K562 (cell line): Measurements from ENCODE around the gene LMAN2. TPM values are rescaled to one million over a fixed set of nuclear protein-coding genes. Genes with fewer than 3 reads are reported as not detected.

Experiments used
- polyA plus RNA-seq, 8 experiments: library from polyadenylated mRNA; depleted of rRNA in 4 of 8; stranded (reverse) in 5 of 8; unstranded in 3 of 8; fragments of >200 nt; fragmentation: Nextera tagmentation in 2 of 8; fragmentation: Illumina TruSeq in 1 of 8; extraction: Ambion mirVana in 2 of 8; extraction: Trizol in 1 of 8; gene quantifications; 2 replicates each; pipeline versions ENCODE4 v1.2.1 to v1.2.3, GENCODE V29; 2011 to 2014; ENCODE audit warnings: inconsistent platforms in 1 of 8, missing spikeins in 1 of 8
- total RNA-seq, 7 experiments: library from RNA; depleted of rRNA in 6 of 7; stranded (reverse); fragments of >200 nt in 6 of 7; fragmentation: Illumina TruSeq in 2 of 7; extraction: Trizol in 2 of 7; gene quantifications; 2 replicates each; pipeline versions ENCODE4 v1.2.1 to v1.2.3, GENCODE V29; 2011 to 2021; ENCODE audit warnings: low replicate concordance in 1 of 7
- TF ChIP-seq, protein P1 (sequence below): fragments of 450-650 bp; IDR thresholded peaks from 2 replicates; pipeline ENCODE4 v1.6.1; 2016; ENCODE audit warnings: mild to moderate bottlenecking, moderate library complexity
- TF ChIP-seq, protein P2 (sequence below), 2 experiments: fragments of 200-800 bp in 1 of 2; sonication (Bioruptor generic) in 1 of 2; sonication (generic) in 1 of 2; formaldehyde crosslinking in 1 of 2; IDR thresholded peaks in 1 of 2; conservative IDR thresholded peaks in 1 of 2; 2 replicates each; pipeline versions ENCODE4 v1.5.0 to v1.6.1; 2016 to 2020; ENCODE audit warnings: missing compliant biosample characterization in 1 of 2, missing genetic modification characterization in 1 of 2, missing genetic modification reagents in 1 of 2
- TF ChIP-seq, protein P3 (sequence below): fragments of 250-450 bp; sonication (Bioruptor Pico); IDR thresholded peaks from 2 replicates; pipeline ENCODE4 v1.4.0; 2020; ENCODE audit warnings: mild to moderate bottlenecking, moderate library complexity, borderline replicate concordance

Gene LMAN2
- total and polyA plus RNA-seq, 9 of the 15 experiments (the other 6 are each of a cell fraction or from before 2014, with no cell fraction given) = 2.7 to 254 (median 136) TPM

DNA sequence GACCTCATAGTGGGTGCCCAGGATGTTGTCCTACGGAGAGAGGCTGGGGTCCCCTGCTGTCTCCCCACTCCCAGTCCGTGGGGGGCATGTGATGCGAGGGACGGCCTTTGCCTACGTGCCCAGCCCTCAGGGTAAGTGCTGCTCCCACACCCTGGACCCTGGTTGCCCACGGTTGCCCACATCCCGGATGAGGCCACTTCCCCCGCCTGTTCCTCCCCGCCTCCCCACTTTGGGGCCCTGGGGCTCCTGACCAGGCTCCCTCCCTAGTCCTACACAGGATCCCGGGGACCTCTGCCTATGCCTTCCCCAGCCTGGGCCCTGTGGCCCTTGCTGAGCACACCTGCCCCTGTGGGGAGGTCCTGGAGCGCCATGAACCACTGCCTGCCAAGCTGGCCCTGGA lies 34.3 kb upstream of the LMAN2 start (continued):
- TF ChIP-seq, protein P1, sequence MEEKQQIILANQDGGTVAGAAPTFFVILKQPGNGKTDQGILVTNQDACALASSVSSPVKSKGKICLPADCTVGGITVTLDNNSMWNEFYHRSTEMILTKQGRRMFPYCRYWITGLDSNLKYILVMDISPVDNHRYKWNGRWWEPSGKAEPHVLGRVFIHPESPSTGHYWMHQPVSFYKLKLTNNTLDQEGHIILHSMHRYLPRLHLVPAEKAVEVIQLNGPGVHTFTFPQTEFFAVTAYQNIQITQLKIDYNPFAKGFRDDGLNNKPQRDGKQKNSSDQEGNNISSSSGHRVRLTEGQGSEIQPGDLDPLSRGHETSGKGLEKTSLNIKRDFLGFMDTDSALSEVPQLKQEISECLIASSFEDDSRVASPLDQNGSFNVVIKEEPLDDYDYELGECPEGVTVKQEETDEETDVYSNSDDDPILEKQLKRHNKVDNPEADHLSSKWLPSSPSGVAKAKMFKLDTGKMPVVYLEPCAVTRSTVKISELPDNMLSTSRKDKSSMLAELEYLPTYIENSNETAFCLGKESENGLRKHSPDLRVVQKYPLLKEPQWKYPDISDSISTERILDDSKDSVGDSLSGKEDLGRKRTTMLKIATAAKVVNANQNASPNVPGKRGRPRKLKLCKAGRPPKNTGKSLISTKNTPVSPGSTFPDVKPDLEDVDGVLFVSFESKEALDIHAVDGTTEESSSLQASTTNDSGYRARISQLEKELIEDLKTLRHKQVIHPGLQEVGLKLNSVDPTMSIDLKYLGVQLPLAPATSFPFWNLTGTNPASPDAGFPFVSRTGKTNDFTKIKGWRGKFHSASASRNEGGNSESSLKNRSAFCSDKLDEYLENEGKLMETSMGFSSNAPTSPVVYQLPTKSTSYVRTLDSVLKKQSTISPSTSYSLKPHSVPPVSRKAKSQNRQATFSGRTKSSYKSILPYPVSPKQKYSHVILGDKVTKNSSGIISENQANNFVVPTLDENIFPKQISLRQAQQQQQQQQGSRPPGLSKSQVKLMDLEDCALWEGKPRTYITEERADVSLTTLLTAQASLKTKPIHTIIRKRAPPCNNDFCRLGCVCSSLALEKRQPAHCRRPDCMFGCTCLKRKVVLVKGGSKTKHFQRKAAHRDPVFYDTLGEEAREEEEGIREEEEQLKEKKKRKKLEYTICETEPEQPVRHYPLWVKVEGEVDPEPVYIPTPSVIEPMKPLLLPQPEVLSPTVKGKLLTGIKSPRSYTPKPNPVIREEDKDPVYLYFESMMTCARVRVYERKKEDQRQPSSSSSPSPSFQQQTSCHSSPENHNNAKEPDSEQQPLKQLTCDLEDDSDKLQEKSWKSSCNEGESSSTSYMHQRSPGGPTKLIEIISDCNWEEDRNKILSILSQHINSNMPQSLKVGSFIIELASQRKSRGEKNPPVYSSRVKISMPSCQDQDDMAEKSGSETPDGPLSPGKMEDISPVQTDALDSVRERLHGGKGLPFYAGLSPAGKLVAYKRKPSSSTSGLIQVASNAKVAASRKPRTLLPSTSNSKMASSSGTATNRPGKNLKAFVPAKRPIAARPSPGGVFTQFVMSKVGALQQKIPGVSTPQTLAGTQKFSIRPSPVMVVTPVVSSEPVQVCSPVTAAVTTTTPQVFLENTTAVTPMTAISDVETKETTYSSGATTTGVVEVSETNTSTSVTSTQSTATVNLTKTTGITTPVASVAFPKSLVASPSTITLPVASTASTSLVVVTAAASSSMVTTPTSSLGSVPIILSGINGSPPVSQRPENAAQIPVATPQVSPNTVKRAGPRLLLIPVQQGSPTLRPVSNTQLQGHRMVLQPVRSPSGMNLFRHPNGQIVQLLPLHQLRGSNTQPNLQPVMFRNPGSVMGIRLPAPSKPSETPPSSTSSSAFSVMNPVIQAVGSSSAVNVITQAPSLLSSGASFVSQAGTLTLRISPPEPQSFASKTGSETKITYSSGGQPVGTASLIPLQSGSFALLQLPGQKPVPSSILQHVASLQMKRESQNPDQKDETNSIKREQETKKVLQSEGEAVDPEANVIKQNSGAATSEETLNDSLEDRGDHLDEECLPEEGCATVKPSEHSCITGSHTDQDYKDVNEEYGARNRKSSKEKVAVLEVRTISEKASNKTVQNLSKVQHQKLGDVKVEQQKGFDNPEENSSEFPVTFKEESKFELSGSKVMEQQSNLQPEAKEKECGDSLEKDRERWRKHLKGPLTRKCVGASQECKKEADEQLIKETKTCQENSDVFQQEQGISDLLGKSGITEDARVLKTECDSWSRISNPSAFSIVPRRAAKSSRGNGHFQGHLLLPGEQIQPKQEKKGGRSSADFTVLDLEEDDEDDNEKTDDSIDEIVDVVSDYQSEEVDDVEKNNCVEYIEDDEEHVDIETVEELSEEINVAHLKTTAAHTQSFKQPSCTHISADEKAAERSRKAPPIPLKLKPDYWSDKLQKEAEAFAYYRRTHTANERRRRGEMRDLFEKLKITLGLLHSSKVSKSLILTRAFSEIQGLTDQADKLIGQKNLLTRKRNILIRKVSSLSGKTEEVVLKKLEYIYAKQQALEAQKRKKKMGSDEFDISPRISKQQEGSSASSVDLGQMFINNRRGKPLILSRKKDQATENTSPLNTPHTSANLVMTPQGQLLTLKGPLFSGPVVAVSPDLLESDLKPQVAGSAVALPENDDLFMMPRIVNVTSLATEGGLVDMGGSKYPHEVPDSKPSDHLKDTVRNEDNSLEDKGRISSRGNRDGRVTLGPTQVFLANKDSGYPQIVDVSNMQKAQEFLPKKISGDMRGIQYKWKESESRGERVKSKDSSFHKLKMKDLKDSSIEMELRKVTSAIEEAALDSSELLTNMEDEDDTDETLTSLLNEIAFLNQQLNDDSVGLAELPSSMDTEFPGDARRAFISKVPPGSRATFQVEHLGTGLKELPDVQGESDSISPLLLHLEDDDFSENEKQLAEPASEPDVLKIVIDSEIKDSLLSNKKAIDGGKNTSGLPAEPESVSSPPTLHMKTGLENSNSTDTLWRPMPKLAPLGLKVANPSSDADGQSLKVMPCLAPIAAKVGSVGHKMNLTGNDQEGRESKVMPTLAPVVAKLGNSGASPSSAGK = no peak
- TF ChIP-seq, protein P2, sequence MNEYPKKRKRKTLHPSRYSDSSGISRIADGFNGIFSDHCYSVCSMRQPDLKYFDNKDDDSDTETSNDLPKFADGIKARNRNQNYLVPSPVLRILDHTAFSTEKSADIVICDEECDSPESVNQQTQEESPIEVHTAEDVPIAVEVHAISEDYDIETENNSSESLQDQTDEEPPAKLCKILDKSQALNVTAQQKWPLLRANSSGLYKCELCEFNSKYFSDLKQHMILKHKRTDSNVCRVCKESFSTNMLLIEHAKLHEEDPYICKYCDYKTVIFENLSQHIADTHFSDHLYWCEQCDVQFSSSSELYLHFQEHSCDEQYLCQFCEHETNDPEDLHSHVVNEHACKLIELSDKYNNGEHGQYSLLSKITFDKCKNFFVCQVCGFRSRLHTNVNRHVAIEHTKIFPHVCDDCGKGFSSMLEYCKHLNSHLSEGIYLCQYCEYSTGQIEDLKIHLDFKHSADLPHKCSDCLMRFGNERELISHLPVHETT (CRISPR knock-in tag; conservative IDR thresholded peaks at IDR 0.05 in 1 of 2, IDR thresholded peaks at IDR 0.05 in 1 of 2) = no peak
- TF ChIP-seq, protein P3, sequence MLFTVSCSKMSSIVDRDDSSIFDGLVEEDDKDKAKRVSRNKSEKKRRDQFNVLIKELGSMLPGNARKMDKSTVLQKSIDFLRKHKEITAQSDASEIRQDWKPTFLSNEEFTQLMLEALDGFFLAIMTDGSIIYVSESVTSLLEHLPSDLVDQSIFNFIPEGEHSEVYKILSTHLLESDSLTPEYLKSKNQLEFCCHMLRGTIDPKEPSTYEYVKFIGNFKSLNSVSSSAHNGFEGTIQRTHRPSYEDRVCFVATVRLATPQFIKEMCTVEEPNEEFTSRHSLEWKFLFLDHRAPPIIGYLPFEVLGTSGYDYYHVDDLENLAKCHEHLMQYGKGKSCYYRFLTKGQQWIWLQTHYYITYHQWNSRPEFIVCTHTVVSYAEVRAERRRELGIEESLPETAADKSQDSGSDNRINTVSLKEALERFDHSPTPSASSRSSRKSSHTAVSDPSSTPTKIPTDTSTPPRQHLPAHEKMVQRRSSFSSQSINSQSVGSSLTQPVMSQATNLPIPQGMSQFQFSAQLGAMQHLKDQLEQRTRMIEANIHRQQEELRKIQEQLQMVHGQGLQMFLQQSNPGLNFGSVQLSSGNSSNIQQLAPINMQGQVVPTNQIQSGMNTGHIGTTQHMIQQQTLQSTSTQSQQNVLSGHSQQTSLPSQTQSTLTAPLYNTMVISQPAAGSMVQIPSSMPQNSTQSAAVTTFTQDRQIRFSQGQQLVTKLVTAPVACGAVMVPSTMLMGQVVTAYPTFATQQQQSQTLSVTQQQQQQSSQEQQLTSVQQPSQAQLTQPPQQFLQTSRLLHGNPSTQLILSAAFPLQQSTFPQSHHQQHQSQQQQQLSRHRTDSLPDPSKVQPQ = no peak
